ENCODE measurements around the gene CSF2RB. TPM values are rescaled to one million over a fixed set of nuclear protein-coding genes. Genes with fewer than 3 reads are reported as not detected.

CSF2RB gene
- total RNA-seq, 2 donors from 2014 or later = not detected

GRCh38 chr22:36900225-36900624, 13.2 kb upstream of the CSF2RB start:
- no peak overlapping the region for H3K4me3 ChIP-seq (ENCODE audit: low read length)
- Mint-ChIP-seq H3K36me3 (ENCODE audit: low read depth) (no peaks in the 10 kb centered on the region), H3K27ac (no peak overlapping the region), H3K4me3 (no peak overlapping the region), H3K4me1 (peaks cover 12% of the 10 kb centered on the region), H3K9me3 (peaks cover 32% of the 10 kb centered on the region), H3K27me3 (ENCODE audit: insufficient read depth) (peaks cover 31% of the 10 kb centered on the region)
- no peak for DNase-seq
- no peaks in the 10 kb centered on the region for H3K27me3 ChIP-seq (ENCODE audit: control insufficient read depth, insufficient read depth, low read length, poor library complexity, severe bottlenecking)
- no peak for TF ChIP-seq CTCF (conservative IDR thresholded peaks at IDR 0.05)
- peaks cover 9% of the 10 kb centered on the region for H3K4me1 ChIP-seq (ENCODE audit: control insufficient read depth, insufficient read depth, low read length)
- H3K9me3 ChIP-seq (ENCODE audit: control insufficient read depth, low read length) = peaks cover 18% of the 10 kb centered on the region
- H3K36me3 ChIP-seq (ENCODE audit: control insufficient read depth, insufficient read depth, low read length) = no peaks in the 10 kb centered on the region
- 95 to 100% methylated on average over 1 to 2 of the region's 2 CpGs for WGBS, 2 experiments (ENCODE audit: insufficient coverage in 1 of 2, insufficient read length in 1 of 2)
- H3K9ac ChIP-seq (ENCODE audit: extremely low read depth, low read length, poor library complexity, severe bottlenecking) = no peak overlapping the region
- H3K27ac ChIP-seq (ENCODE audit: low read depth, low read length) = no peak overlapping the region

- Histone ChIP-seq H3K4me1 (ENCODE audit: control insufficient read depth, insufficient read depth, low read length) (peaks cover 9% of the 10 kb centered on the region), H3K4me3 (ENCODE audit: low read length) (no peak overlapping the region), H3K27ac (ENCODE audit: low read depth, low read length) (no peak overlapping the region), H3K27me3 (ENCODE audit: control insufficient read depth, insufficient read depth, low read length, poor library complexity, severe bottlenecking) (no peaks in the 10 kb centered on the region), H3K9me3 (ENCODE audit: control insufficient read depth, low read length) (peaks cover 13% of the 10 kb centered on the region), H3K9ac (ENCODE audit: extremely low read depth, low read length, poor library complexity, severe bottlenecking) (no peak overlapping the region), H3K36me3 (ENCODE audit: control insufficient read depth, insufficient read depth, low read length) (no peaks in the 10 kb centered on the region)
- peaks cover 26% of the 10 kb centered on the region for H3K27me3 Mint-ChIP-seq (ENCODE audit: insufficient read depth)
- no peak overlapping the region for H3K4me3 Mint-ChIP-seq
- no peak for TF ChIP-seq CTCF (conservative IDR thresholded peaks at IDR 0.05)
- no peaks in the 10 kb centered on the region for H3K36me3 Mint-ChIP-seq (ENCODE audit: low read depth)
- peak; percentile 91 for DNase-seq
- 23 to 24% methylated on average over 3 to 4 of the region's 4 CpGs for WGBS, 2 experiments (ENCODE audit: insufficient coverage in 1 of 2, insufficient read length in 1 of 2)
- H3K27ac Mint-ChIP-seq = peak overlapping the region; percentile 50
- peaks cover 12% of the 10 kb centered on the region for H3K4me1 Mint-ChIP-seq
- peaks cover 26% of the 10 kb centered on the region for H3K9me3 Mint-ChIP-seq
Observed at GRCh38 chr22:36900880-36901279, 12.5 kb upstream of the CSF2RB start.

GRCh38 chr22:36901411-36902142, 11.9 kb upstream of the CSF2RB start:
- H3K9me3 Mint-ChIP-seq = peaks cover 21% of the 10 kb centered on the region
- TF ChIP-seq CTCF (conservative IDR thresholded peaks at IDR 0.05) = no peak
- Histone ChIP-seq H3K9me3 (ENCODE audit: control insufficient read depth, low read length) (peaks cover 9% of the 10 kb centered on the region), H3K36me3 (ENCODE audit: control insufficient read depth, insufficient read depth, low read length) (no peaks in the 10 kb centered on the region), H3K27ac (ENCODE audit: low read depth, low read length) (no peak overlapping the region), H3K9ac (ENCODE audit: extremely low read depth, low read length, poor library complexity, severe bottlenecking) (no peak overlapping the region), H3K27me3 (ENCODE audit: control insufficient read depth, insufficient read depth, low read length, poor library complexity, severe bottlenecking) (no peaks in the 10 kb centered on the region), H3K4me1 (ENCODE audit: control insufficient read depth, insufficient read depth, low read length) (peaks cover 9% of the 10 kb centered on the region), H3K4me3 (ENCODE audit: low read length) (no peak overlapping the region)
- 90 to 99% methylated on average over 11 to 13 of the region's 13 CpGs for WGBS, 2 experiments (ENCODE audit: insufficient coverage in 1 of 2, insufficient read length in 1 of 2)
- H3K4me1 Mint-ChIP-seq = peaks cover 12% of the 10 kb centered on the region
- DNase-seq = peak; percentile 69
- H3K27me3 Mint-ChIP-seq (ENCODE audit: insufficient read depth) = peaks cover 24% of the 10 kb centered on the region
- peak overlapping the region; percentile 11 for H3K27ac Mint-ChIP-seq
- H3K4me3 Mint-ChIP-seq = no peak overlapping the region
- H3K36me3 Mint-ChIP-seq (ENCODE audit: low read depth) = no peaks in the 10 kb centered on the region
